ENCODE measurements around the gene PRDX5.
A peak's percentile ranks its signal among the peaks of the same experiment; 100 is the strongest.
"Not testable (repeated sequence)": the region's sequence is repeated elsewhere in the genome, so short reads cannot be mapped to it uniquely, and the experiment has no call there.

PRDX5 gene

GRCh38 chr11:64299847-64300648 is 17.9 kb upstream of the PRDX5 start, which contains the start of gene CATSPERZ:
CATSPERZ (plus strand) TSS chr11:64300358; CDS start chr11:64300411, 53 bp downstream.
- Histone ChIP-seq H3K4me3 (ENCODE audit: extremely low read depth, insufficient read depth, low read length, poor library complexity, severe bottlenecking) (peak within 1 kb of the TSS; percentile 18), H3K36me3 (ENCODE audit: control insufficient read depth, insufficient read depth, low read length) (no peaks in the 10 kb centered on the region), H3K27ac (ENCODE audit: low read depth, low read length, severe bottlenecking) (no peak within 1 kb of the TSS), H3K4me1 (ENCODE audit: control insufficient read depth, insufficient read depth, low read length, poor library complexity, severe bottlenecking) (peaks cover 18% of the 10 kb centered on the region), H3K9me3 (ENCODE audit: control insufficient read depth, low read length) (no peaks in the 10 kb centered on the region)
- 13 to 14% methylated on average over 47 to 48 of the region's 54 CpGs for WGBS, 2 experiments (ENCODE audit: insufficient coverage in 2 of 2)

DNA sequence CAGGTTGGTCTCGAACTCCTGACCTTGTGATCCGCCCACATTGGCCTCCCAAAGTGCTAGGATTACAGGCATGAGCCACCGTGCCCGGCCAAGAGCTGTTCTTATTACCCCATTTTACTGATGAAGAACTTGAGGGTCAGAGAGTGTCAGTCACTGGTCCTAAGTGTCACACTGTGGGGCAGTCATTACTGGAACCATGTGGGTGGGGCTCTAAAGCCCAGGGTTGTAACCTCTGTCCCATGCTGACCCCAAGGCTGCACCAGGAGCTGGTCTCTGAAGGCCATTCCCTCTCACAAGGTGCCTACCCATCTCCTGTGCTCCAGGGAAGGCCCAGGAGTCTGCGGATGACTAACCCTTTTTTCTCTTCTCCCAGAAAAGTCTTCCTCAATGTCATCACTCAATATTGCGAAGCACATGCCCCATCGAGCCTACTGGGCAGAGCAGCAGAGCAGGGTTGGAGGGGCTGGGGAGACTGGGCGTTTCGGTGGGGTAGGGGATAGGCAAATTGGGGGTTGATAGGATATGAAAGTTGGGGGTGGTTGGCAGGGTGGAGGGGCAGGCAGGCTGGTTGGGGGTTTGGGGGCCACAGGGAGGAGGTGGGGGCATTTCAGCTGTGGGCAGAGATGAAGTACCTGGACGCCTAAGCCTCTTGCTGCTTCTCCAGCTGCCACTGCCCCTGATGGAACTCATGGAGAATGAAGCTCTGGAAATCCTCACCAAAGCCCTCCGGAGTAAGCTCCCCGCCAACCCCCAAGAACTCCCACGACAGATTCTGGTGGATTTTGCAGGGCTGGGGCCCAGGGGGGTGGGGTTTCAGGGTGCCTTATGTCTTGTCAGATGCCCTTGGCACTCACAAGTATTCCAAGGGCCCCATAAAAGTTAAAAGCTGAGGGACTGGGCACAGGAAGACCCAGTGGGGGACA is 14.6 kb upstream of the PRDX5 start:
- Histone ChIP-seq H3K4me1 (ENCODE audit: control insufficient read depth, insufficient read depth, low read length, poor library complexity, severe bottlenecking) (peaks cover 23% of the 10 kb centered on the region), H3K9me3 (ENCODE audit: control insufficient read depth, low read length) (no peaks in the 10 kb centered on the region), H3K4me3 (ENCODE audit: extremely low read depth, insufficient read depth, low read length, poor library complexity, severe bottlenecking) (no peak overlapping the region), H3K36me3 (ENCODE audit: control insufficient read depth, insufficient read depth, low read length) (peaks cover 4% of the 10 kb centered on the region), H3K27ac (ENCODE audit: low read depth, low read length, severe bottlenecking) (no peak overlapping the region)
- 86 to 100% methylated on average over 7 to 10 of the region's 13 CpGs for WGBS, 2 experiments (ENCODE audit: insufficient coverage in 2 of 2)

GRCh38 chr11:64304032-64304315 is 13.9 kb upstream of the PRDX5 start:
- Histone ChIP-seq H3K9me3 (ENCODE audit: control insufficient read depth, low read length) (no peaks in the 10 kb centered on the region), H3K27ac (ENCODE audit: low read depth, low read length, severe bottlenecking) (no peak overlapping the region), H3K36me3 (ENCODE audit: control insufficient read depth, insufficient read depth, low read length) (peaks cover 4% of the 10 kb centered on the region), H3K4me3 (ENCODE audit: extremely low read depth, insufficient read depth, low read length, poor library complexity, severe bottlenecking) (peak overlapping the region; percentile 57), H3K4me1 (ENCODE audit: control insufficient read depth, insufficient read depth, low read length, poor library complexity, severe bottlenecking) (peaks cover 23% of the 10 kb centered on the region)
- 50 to 51% methylated on average over 4 to 5 of the region's 5 CpGs for WGBS, 2 experiments (ENCODE audit: insufficient coverage in 2 of 2)

DNA sequence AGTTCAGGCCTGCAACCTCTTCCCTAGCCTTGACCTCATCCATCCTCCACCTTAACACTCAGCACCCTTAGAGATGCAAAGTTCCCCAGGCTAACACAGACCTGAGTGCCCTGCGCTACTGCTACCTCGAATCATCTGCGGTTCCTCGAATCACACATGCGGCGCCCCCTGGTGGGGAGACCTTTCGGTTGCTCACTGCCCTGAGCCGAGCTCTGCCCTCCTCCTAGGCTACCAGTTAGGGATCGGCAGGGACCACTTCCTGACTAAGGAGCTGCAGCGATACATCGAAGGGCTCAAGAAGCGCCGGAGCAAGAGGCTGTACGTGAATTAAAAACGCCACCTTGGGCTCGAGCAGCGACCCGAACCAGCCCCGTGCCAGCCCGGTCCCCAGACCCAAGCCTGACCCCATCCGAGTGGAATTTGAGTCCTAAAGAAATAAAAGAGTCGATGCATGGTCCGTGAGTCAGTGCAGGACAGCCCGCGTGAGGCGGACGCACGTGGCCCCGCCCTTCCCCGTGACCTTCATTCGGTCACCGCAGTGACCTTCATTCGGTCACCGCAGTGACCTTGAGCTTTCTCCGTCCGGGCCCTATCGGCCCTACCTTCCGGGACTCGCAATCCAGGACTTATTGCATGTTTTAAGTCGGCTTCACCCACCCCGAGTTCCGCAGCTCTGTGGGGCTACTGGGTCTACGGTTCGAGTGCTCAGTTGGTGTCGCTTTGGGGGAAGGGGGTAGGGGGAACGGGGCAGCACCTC is 13.4 kb upstream of the PRDX5 start:
- Histone ChIP-seq H3K36me3 (ENCODE audit: control insufficient read depth, insufficient read depth, low read length) (peaks cover 4% of the 10 kb centered on the region), H3K9me3 (ENCODE audit: control insufficient read depth, low read length) (no peaks in the 10 kb centered on the region), H3K27ac (ENCODE audit: low read depth, low read length, severe bottlenecking) (peak overlapping the region; percentile 91), H3K4me3 (ENCODE audit: extremely low read depth, insufficient read depth, low read length, poor library complexity, severe bottlenecking) (peak overlapping the region; percentile 57), H3K4me1 (ENCODE audit: control insufficient read depth, insufficient read depth, low read length, poor library complexity, severe bottlenecking) (peaks cover 22% of the 10 kb centered on the region)
- WGBS, 2 experiments (ENCODE audit: insufficient coverage in 2 of 2) = 1% methylated on average over 36 to 38 of the region's 46 CpGs

- WGBS, 2 experiments (ENCODE audit: insufficient coverage in 2 of 2) = 0 to 1% methylated on average over 42 to 72 of the region's 81 CpGs
- peaks cover 4% of the 10 kb centered on the region for H3K36me3 ChIP-seq (ENCODE audit: control insufficient read depth, insufficient read depth, low read length)
- H3K4me1 ChIP-seq (ENCODE audit: control insufficient read depth, insufficient read depth, low read length, poor library complexity, severe bottlenecking) = peaks cover 15% of the 10 kb centered on the region
- no peaks in the 10 kb centered on the region for H3K9me3 ChIP-seq (ENCODE audit: control insufficient read depth, low read length)
- peak within 1 kb of the TSS; percentile 68 for H3K4me3 ChIP-seq (ENCODE audit: extremely low read depth, insufficient read depth, low read length, poor library complexity, severe bottlenecking)
- peak within 1 kb of the TSS; percentile 91 for H3K27ac ChIP-seq (ENCODE audit: low read depth, low read length, severe bottlenecking)
These were observed 12.7 kb upstream of the PRDX5 start, which contains the start of gene ESRRA for GRCh38 chr11:64305075-64305690. ESRRA (plus strand) TSS chr11:64305524; CDS start chr11:64307180, 1,656 bp downstream.

DNA sequence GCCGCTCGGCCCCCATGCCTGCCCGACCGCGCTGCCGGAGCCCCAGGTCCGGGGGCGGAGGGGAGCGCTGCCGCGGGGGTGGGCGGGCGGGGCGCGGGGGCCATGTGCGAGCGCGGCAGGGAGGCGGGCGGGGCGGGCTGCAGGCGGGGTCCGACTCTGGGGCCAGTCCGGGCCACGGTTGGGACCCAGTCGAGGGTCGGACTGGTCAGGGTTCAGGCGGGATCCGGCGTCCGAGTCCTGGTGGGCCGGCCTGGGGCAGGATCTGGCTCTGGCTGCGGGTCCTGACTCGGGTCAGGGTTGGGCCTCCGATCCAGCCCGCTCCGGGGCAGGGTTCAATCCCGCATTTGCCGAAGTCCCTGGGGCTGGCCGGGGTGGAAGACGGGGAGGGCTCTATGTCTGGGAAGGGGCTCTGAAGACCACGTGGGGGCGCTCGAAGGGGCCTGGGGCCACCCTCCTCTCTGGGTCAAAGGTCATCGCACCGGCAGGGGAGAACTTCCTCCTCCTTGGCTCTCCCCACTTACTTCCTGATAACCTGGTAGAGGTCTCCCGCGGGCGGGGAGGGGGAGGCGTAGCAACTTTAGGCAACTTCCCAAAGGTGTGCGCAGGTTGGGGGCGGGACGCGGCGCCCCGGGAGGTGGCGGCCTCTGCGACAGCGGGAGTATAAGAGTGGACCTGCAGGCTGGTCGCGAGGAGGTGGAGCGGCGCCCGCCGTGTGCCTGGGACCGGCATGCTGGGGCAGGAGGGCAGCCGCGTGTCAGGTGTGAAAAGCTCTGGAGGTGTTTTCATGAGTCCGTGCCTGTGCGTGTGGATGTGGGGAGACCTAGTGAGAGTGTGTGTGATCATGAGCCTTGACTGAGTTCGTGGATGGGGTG is 12.0 kb upstream of the PRDX5 start:
- peaks cover 7% of the 10 kb centered on the region for H3K36me3 ChIP-seq (ENCODE audit: control insufficient read depth, insufficient read depth, low read length)
- peak overlapping the region; percentile 66 for H3K27ac ChIP-seq (ENCODE audit: low read depth, low read length, severe bottlenecking)
- H3K9me3 ChIP-seq (ENCODE audit: control insufficient read depth, low read length) = no peaks in the 10 kb centered on the region
- H3K4me3 ChIP-seq (ENCODE audit: extremely low read depth, insufficient read depth, low read length, poor library complexity, severe bottlenecking) = peak overlapping the region; percentile 68
- WGBS, 2 experiments (ENCODE audit: insufficient coverage in 2 of 2) = 1 to 2% methylated on average over 38 to 56 of the region's 71 CpGs
- H3K4me1 ChIP-seq (ENCODE audit: control insufficient read depth, insufficient read depth, low read length, poor library complexity, severe bottlenecking) = peaks cover 13% of the 10 kb centered on the region

GRCh38 chr11:64306563-64306875 is 11.4 kb upstream of the PRDX5 start:
- H3K4me3 ChIP-seq (ENCODE audit: extremely low read depth, insufficient read depth, low read length, poor library complexity, severe bottlenecking) = peak overlapping the region; percentile 68
- H3K9me3 ChIP-seq (ENCODE audit: control insufficient read depth, low read length) = no peaks in the 10 kb centered on the region
- peaks cover 11% of the 10 kb centered on the region for H3K36me3 ChIP-seq (ENCODE audit: control insufficient read depth, insufficient read depth, low read length)
- WGBS, 2 experiments (ENCODE audit: insufficient coverage in 2 of 2) = 18 to 32% methylated on average over 8 to 9 of the region's 9 CpGs
- peak overlapping the region; percentile 66 for H3K27ac ChIP-seq (ENCODE audit: low read depth, low read length, severe bottlenecking)
- H3K4me1 ChIP-seq (ENCODE audit: control insufficient read depth, insufficient read depth, low read length, poor library complexity, severe bottlenecking) = peaks cover 13% of the 10 kb centered on the region

GRCh38 chr11:64306876-64307622 is 10.9 kb upstream of the PRDX5 start:
- Histone ChIP-seq H3K27ac (ENCODE audit: low read depth, low read length, severe bottlenecking) (no peak overlapping the region), H3K4me1 (ENCODE audit: control insufficient read depth, insufficient read depth, low read length, poor library complexity, severe bottlenecking) (peaks cover 13% of the 10 kb centered on the region), H3K4me3 (ENCODE audit: extremely low read depth, insufficient read depth, low read length, poor library complexity, severe bottlenecking) (peak overlapping the region; percentile 68), H3K9me3 (ENCODE audit: control insufficient read depth, low read length) (no peaks in the 10 kb centered on the region), H3K36me3 (ENCODE audit: control insufficient read depth, insufficient read depth, low read length) (peaks cover 11% of the 10 kb centered on the region)
- 84 to 89% methylated on average over 11 to 12 of the region's 15 CpGs for whole genome bisulfite sequencing, 2 experiments (ENCODE audit: insufficient coverage in 2 of 2)

DNA sequence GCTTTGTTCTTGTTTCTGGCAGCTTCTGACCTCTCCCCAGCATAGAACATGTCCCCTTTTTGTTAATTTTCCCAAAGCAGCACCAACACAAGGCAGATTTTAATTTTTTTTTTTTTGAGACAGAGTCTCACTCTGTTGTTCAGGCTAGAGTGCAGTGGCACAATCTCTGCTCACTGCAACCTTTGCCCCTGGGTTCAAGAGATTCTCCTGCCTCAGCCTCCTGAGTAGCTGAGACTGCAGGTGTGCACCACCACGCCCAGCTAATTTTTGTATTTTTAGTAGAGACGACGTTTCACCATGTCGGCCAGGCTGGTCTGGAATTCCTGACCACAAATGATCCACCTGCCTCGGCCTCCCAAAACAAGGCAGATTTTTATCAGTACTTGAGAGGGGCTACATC is 10.1 kb upstream of the PRDX5 start:
- not testable (repeated sequence) for H3K4me3 ChIP-seq (ENCODE audit: extremely low read depth, insufficient read depth, low read length, poor library complexity, severe bottlenecking); H3K9me3 ChIP-seq (ENCODE audit: control insufficient read depth, low read length); H3K27ac ChIP-seq (ENCODE audit: low read depth, low read length, severe bottlenecking)
- peaks cover 13% of the 10 kb centered on the region for H3K4me1 ChIP-seq (ENCODE audit: control insufficient read depth, insufficient read depth, low read length, poor library complexity, severe bottlenecking)
- peaks cover 11% of the 10 kb centered on the region for H3K36me3 ChIP-seq (ENCODE audit: control insufficient read depth, insufficient read depth, low read length)
- 74 to 100% methylated on average over 4 to 5 of the region's 5 CpGs for WGBS, 2 experiments (ENCODE audit: insufficient coverage in 2 of 2)
